Measurements from ENCODE around the gene NRXN3. TPM values are rescaled to one million over a fixed set of nuclear protein-coding genes. Genes with fewer than 3 reads are reported as not detected.

Gene NRXN3
- total RNA-seq, 2 donors from 2014 or later = 1.3 to 2.3 TPM

GRCh38 chr14:79253576-79253975, 1083.4 kb downstream of the NRXN3 start:
- H3K27me3 ChIP-seq = no peaks in the 10 kb centered on the region
- ATAC-seq (no peak), DNase-seq (no peak)
- H3K9me3 ChIP-seq = no peaks in the 10 kb centered on the region
- H3K4me3 ChIP-seq = no peak overlapping the region
- TF ChIP-seq POLR2A (IDR thresholded peaks at IDR 0.05) (no peak), CTCF (IDR thresholded peaks at IDR 0.05) (no peak)
- WGBS, 2 donors = 76 to 77% methylated on average over 3 of the region's 3 CpGs
- intact Hi-C loops (cut with DNase I) = no loop called here
- H3K36me3 ChIP-seq (replicated peaks in 1 of 2; ENCODE audit: insufficient read depth in 1 of 2, low read depth in 2 of 2) = no peaks in the 10 kb centered on the region
- no peak overlapping the region for H3K27ac ChIP-seq
- no peaks in the 10 kb centered on the region for H3K4me1 ChIP-seq

- TF ChIP-seq POLR2A (IDR thresholded peaks at IDR 0.05) (no peak), CTCF (IDR thresholded peaks at IDR 0.05) (no peak)
- Histone ChIP-seq H3K4me1 (no peaks in the 10 kb centered on the region), H3K27ac (no peak overlapping the region), H3K27me3 (no peaks in the 10 kb centered on the region), H3K4me3 (no peak overlapping the region), H3K9me3 (no peaks in the 10 kb centered on the region), H3K36me3 (replicated peaks in 1 of 2; ENCODE audit: insufficient read depth in 1 of 2, low read depth in 2 of 2) (no peaks in the 10 kb centered on the region)
- intact Hi-C loops (cut with DNase I) = no loop called here
- DNase-seq = no peak
- no peak for ATAC-seq
- 72 to 74% methylated on average over 3 of the region's 3 CpGs for WGBS, 2 donors
These were observed 1084.0 kb downstream of the NRXN3 start for GRCh38 chr14:79254069-79254775.

GRCh38 chr14:79256380-79256779, 1086.2 kb downstream of the NRXN3 start:
- intact Hi-C loops (cut with DNase I) = no loop called here
- no peak for ATAC-seq
- H3K4me3 ChIP-seq = no peak overlapping the region
- WGBS, 2 donors = 34 to 50% methylated on average over 2 of the region's 2 CpGs
- no peaks in the 10 kb centered on the region for H3K4me1 ChIP-seq
- no peak overlapping the region for H3K27ac ChIP-seq
- no peaks in the 10 kb centered on the region for H3K27me3 ChIP-seq
- DNase-seq = peak in 1 of 4 donors; percentile 6
- TF ChIP-seq CTCF (IDR thresholded peaks at IDR 0.05) = peak in 2 of 7 experiments; percentile 29 to 44
- no peak for TF ChIP-seq POLR2A (IDR thresholded peaks at IDR 0.05)
- no peaks in the 10 kb centered on the region for H3K9me3 ChIP-seq
- H3K36me3 ChIP-seq (replicated peaks in 1 of 2; ENCODE audit: insufficient read depth in 1 of 2, low read depth in 2 of 2) = no peaks in the 10 kb centered on the region

GRCh38 chr14:79260406-79260805, 1090.2 kb downstream of the NRXN3 start:
- H3K9me3 ChIP-seq = no peaks in the 10 kb centered on the region
- intact Hi-C loops (cut with DNase I) = no loop called here
- 91 to 92% methylated on average over 3 of the region's 3 CpGs for WGBS, 2 donors

More at GRCh38 chr14:79260406-79260805, 1090.2 kb downstream of the NRXN3 start:
- TF ChIP-seq POLR2A (IDR thresholded peaks at IDR 0.05) = no peak
- no peak for TF ChIP-seq CTCF (IDR thresholded peaks at IDR 0.05)
- H3K4me1 ChIP-seq = no peaks in the 10 kb centered on the region
- DNase-seq (no peak), ATAC-seq (no peak)
- H3K4me3 ChIP-seq = no peak overlapping the region
- H3K27me3 ChIP-seq = no peaks in the 10 kb centered on the region
- no peak overlapping the region for H3K27ac ChIP-seq
- H3K36me3 ChIP-seq (replicated peaks in 1 of 2; ENCODE audit: insufficient read depth in 1 of 2, low read depth in 2 of 2) = no peaks in the 10 kb centered on the region

Measured in body of pancreas (tissue), 4 donors.